ENCODE measurements around the gene PDCD4. TPM values are rescaled to one million over a fixed set of nuclear protein-coding genes. Genes with fewer than 3 reads are reported as not detected.

Gene PDCD4
- total RNA-seq, 1 experiment from 2014 or later: 19.4 TPM

GRCh38 chr10:110947061-110947595 lies 75.4 kb downstream of the PDCD4 start:
- intact Hi-C loops (cut with micrococcal nuclease): no loop called here
- Histone ChIP-seq H3K9me3 (ENCODE audit: low read length) (no peaks in the 10 kb centered on the region), H3K36me3 (ENCODE audit: low read depth, low read length) (no peaks in the 10 kb centered on the region), H3K79me2 (ENCODE audit: low read length) (peaks cover 38% of the 10 kb centered on the region), H3K4me2 (ENCODE audit: low read length) (no peak overlapping the region), H3K27me3 (ENCODE audit: low read length) (no peaks in the 10 kb centered on the region), H3K9ac (ENCODE audit: low read length) (no peak overlapping the region), H4K20me1 (ENCODE audit: low read length) (no peaks in the 10 kb centered on the region), H2AFZ (ENCODE audit: low read length) (no peak overlapping the region), H3K9me2 (replicated peaks; ENCODE audit: low read length) (no peaks in the 10 kb centered on the region), H3K4me3 (ENCODE audit: low read length) (no peak overlapping the region), H3F3A (ENCODE audit: low read length, unreplicated experiment) (no peaks in the 10 kb centered on the region), H3K27ac (ENCODE audit: low read length) (no peak overlapping the region), H3K4me1 (ENCODE audit: insufficient read depth, low read length) (no peaks in the 10 kb centered on the region)
- ATAC-seq (no peak), DNase-seq (peak; percentile 4)
- ChIA-PET POLR2A (ENCODE audit: unreplicated experiment) (no interaction called here), CTCF (interaction anchor here (1.0 kb wide), 1 partner anchor 28 kb away, joined by 6 read pairs; the partner anchor contains the start of genes BBIP1 and SHOC2)
- no TSS peak for BruUV-seq (replicated peaks)
- TF ChIP-seq, protein P1, sequence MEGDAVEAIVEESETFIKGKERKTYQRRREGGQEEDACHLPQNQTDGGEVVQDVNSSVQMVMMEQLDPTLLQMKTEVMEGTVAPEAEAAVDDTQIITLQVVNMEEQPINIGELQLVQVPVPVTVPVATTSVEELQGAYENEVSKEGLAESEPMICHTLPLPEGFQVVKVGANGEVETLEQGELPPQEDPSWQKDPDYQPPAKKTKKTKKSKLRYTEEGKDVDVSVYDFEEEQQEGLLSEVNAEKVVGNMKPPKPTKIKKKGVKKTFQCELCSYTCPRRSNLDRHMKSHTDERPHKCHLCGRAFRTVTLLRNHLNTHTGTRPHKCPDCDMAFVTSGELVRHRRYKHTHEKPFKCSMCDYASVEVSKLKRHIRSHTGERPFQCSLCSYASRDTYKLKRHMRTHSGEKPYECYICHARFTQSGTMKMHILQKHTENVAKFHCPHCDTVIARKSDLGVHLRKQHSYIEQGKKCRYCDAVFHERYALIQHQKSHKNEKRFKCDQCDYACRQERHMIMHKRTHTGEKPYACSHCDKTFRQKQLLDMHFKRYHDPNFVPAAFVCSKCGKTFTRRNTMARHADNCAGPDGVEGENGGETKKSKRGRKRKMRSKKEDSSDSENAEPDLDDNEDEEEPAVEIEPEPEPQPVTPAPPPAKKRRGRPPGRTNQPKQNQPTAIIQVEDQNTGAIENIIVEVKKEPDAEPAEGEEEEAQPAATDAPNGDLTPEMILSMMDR (conservative IDR thresholded peaks at IDR 0.05; ENCODE audit: low read depth, low read length): no peak
- TF ChIP-seq EZH2 (IDR thresholded peaks at IDR 0.05; ENCODE audit: low read length, unreplicated experiment) (no peak), EZH2phosphoT487 (IDR thresholded peaks at IDR 0.05; ENCODE audit: borderline replicate concordance, low read length) (no peak)

Other genes with a start within 250 kb of the PDCD4 start
- gene RBM20, start 227.6 kb upstream of the PDCD4 start, total RNA-seq (2014; rRNA removed): 0.40 and 1.3 TPM in 2 replicates
- gene BBIP1, start 47.3 kb downstream of the PDCD4 start, total RNA-seq (2014; rRNA removed): 12.0 and 19.6 TPM in 2 replicates
- 11.4 and 14.3 TPM in 2 replicates for gene SHOC2, start 47.7 kb downstream of the PDCD4 start, total RNA-seq (2014; rRNA removed)
- not detected in 2 replicates for gene ADRA2A, start 205.1 kb downstream of the PDCD4 start, total RNA-seq (2014; rRNA removed)